B cell (primary cell): ENCODE measurements around the gene NEDD4.

Experiments used
- CTCF ChIP-seq: fragments of 200-600 bp; IDR thresholded peaks from one replicate; pipeline ENCODE4 v1.8.0; 2022; ENCODE audit warnings: antibody characterized with exemption, mild to moderate bottlenecking
- EZH2 ChIP-seq: IDR thresholded peaks from 2 replicates; pipeline ENCODE4 v1.6.1; 2012; ENCODE audit warnings: borderline replicate concordance, low read depth, mild to moderate bottlenecking, moderate library complexity, low read length; ENCODE audit not compliant: insufficient read depth, poor library complexity, severe bottlenecking

GRCh38 chr15:55827204-55827603 lies 166.2 kb downstream of the NEDD4 start:
- no peak for TF ChIP-seq CTCF
- no peak for TF ChIP-seq EZH2
